ENCODE results near the gene ADA.

- no peak for TF ChIP-seq CTCF (IDR thresholded peaks at IDR 0.05)
- no peak for TF ChIP-seq POLR2A (IDR thresholded peaks at IDR 0.05)
These were observed 10.2 kb downstream of the ADA start for GRCh38 chr20:44641325-44641724.

Measured in testis (tissue), 2 donors.